KOPT-K1 (cell line): ENCODE data around the gene WDR35.

Experiments
- H3K27ac ChIP-seq: fragments of 200-600 bp; sonication (generic); 2 replicates; pipeline ENCODE4 v1.5.1; 2016; ENCODE audit warnings: antibody characterized with exemption, mild to moderate bottlenecking, low read depth, low read length; ENCODE audit not compliant: poor library complexity, severe bottlenecking
- H3K36me3 ChIP-seq: fragments of 200-600 bp; sonication (generic); 2 replicates; pipeline ENCODE4 v1.5.1; 2017; ENCODE audit warnings: antibody characterized with exemption, mild to moderate bottlenecking, low read length, moderate library complexity; ENCODE audit not compliant: insufficient read depth
- H3K9me3 ChIP-seq: fragments of 200-600 bp; sonication (generic); 2 replicates; pipeline ENCODE4 v1.5.1; 2017; ENCODE audit warnings: antibody characterized with exemption, low read length, mild to moderate bottlenecking; ENCODE audit not compliant: insufficient read depth, poor library complexity, severe bottlenecking

Gene WDR35

GRCh38 chr2:19864381-19864780, 125.5 kb downstream of the WDR35 start:
- Histone ChIP-seq H3K36me3 (no peaks in the 10 kb centered on the region), H3K27ac (no peak overlapping the region), H3K9me3 (no peaks in the 10 kb centered on the region)

GRCh38 chr2:19863303-19864041, 126.4 kb downstream of the WDR35 start:
- no peaks in the 10 kb centered on the region for H3K9me3 ChIP-seq
- H3K36me3 ChIP-seq: no peaks in the 10 kb centered on the region

GRCh38 chr2:19861813-19862212, 128.1 kb downstream of the WDR35 start:
- H3K36me3 ChIP-seq: no peaks in the 10 kb centered on the region
- H3K27ac ChIP-seq: no peak overlapping the region
- H3K9me3 ChIP-seq: no peaks in the 10 kb centered on the region

More at GRCh38 chr2:19863303-19864041, 126.4 kb downstream of the WDR35 start:
- H3K27ac ChIP-seq: no peak overlapping the region
